ENCODE measurements around the gene KIF5C.

KIF5C gene

GRCh38 chr2:148970385-148970784 lies 95.4 kb downstream of the KIF5C start:
- Histone ChIP-seq H3K9me3 (no peaks in the 10 kb centered on the region), H3K4me1 (ENCODE audit: control insufficient read depth in 1 of 2, insufficient read depth in 1 of 2, low read depth in 1 of 2, low read length in 1 of 2) (peaks cover 49 to 62% of the 10 kb centered on the region in 2 experiments), H3K4me3 (ENCODE audit: low read depth in 1 of 2, low read length in 1 of 2) (no peak overlapping the region), H3K36me3 (no peaks in the 10 kb centered on the region), H3K27ac (peak overlapping the region; percentile 11), H3K27me3 (no peaks in the 10 kb centered on the region)
- TF ChIP-seq, protein P1, sequence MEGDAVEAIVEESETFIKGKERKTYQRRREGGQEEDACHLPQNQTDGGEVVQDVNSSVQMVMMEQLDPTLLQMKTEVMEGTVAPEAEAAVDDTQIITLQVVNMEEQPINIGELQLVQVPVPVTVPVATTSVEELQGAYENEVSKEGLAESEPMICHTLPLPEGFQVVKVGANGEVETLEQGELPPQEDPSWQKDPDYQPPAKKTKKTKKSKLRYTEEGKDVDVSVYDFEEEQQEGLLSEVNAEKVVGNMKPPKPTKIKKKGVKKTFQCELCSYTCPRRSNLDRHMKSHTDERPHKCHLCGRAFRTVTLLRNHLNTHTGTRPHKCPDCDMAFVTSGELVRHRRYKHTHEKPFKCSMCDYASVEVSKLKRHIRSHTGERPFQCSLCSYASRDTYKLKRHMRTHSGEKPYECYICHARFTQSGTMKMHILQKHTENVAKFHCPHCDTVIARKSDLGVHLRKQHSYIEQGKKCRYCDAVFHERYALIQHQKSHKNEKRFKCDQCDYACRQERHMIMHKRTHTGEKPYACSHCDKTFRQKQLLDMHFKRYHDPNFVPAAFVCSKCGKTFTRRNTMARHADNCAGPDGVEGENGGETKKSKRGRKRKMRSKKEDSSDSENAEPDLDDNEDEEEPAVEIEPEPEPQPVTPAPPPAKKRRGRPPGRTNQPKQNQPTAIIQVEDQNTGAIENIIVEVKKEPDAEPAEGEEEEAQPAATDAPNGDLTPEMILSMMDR (IDR thresholded peaks at IDR 0.05), result no peak

GRCh38 chr2:148971547-148971946 lies 96.5 kb downstream of the KIF5C start:
- Histone ChIP-seq H3K27me3 (no peaks in the 10 kb centered on the region), H3K36me3 (no peaks in the 10 kb centered on the region), H3K4me3 (ENCODE audit: low read depth in 1 of 2, low read length in 1 of 2) (no peak overlapping the region), H3K4me1 (ENCODE audit: control insufficient read depth in 1 of 2, insufficient read depth in 1 of 2, low read depth in 1 of 2, low read length in 1 of 2) (peaks cover 44 to 59% of the 10 kb centered on the region in 2 experiments), H3K27ac (peak overlapping the region; percentile 11), H3K9me3 (no peaks in the 10 kb centered on the region)
- TF ChIP-seq, protein P1 (IDR thresholded peaks at IDR 0.05), result no peak

DNA sequence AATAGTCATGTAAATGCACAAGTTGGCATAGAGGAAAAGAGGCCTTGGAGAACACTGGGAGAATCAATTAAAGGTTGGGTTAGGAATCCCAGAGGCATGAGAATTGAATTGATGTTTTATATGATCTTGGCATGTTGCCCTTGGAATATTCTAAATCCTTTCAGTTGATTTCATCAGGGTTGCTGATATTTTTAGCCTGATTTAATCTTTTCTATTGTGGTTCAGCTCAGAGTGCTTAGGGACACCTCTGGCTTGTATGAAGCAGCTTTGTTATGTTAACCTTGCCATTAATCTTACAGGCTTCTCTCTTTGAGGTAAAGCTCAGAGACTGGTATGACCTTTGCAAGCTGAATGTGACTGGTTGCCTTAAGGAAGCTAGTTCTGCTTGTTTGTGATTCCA lies 99.1 kb downstream of the KIF5C start:
- Histone ChIP-seq H3K36me3 (no peaks in the 10 kb centered on the region), H3K27ac (no peak overlapping the region), H3K4me3 (ENCODE audit: low read depth in 1 of 2, low read length in 1 of 2) (no peak overlapping the region), H3K27me3 (no peaks in the 10 kb centered on the region), H3K9me3 (no peaks in the 10 kb centered on the region), H3K4me1 (ENCODE audit: control insufficient read depth in 1 of 2, insufficient read depth in 1 of 2, low read depth in 1 of 2, low read length in 1 of 2) (peaks cover 27 to 44% of the 10 kb centered on the region in 2 experiments)
- TF ChIP-seq, protein P1 (IDR thresholded peaks at IDR 0.05), result no peak

- TF ChIP-seq, protein P1 (IDR thresholded peaks at IDR 0.05), result no peak
- Histone ChIP-seq H3K27me3 (no peaks in the 10 kb centered on the region), H3K36me3 (no peaks in the 10 kb centered on the region), H3K9me3 (no peaks in the 10 kb centered on the region), H3K4me3 (ENCODE audit: low read depth in 1 of 2, low read length in 1 of 2) (no peak overlapping the region), H3K27ac (no peak overlapping the region), H3K4me1 (ENCODE audit: control insufficient read depth in 1 of 2, insufficient read depth in 1 of 2, low read depth in 1 of 2, low read length in 1 of 2) (peaks cover 26 to 36% of the 10 kb centered on the region in 2 experiments)
Observed at GRCh38 chr2:148978026-148978685, 103.1 kb downstream of the KIF5C start.

- TF ChIP-seq, protein P1 (IDR thresholded peaks at IDR 0.05), result no peak
- no peaks in the 10 kb centered on the region for H3K27me3 ChIP-seq
- no peak overlapping the region for H3K27ac ChIP-seq
- no peak overlapping the region for H3K4me3 ChIP-seq (ENCODE audit: low read depth in 1 of 2, low read length in 1 of 2)
- H3K9me3 ChIP-seq, result no peaks in the 10 kb centered on the region
- H3K4me1 ChIP-seq (ENCODE audit: control insufficient read depth in 1 of 2, insufficient read depth in 1 of 2, low read depth in 1 of 2, low read length in 1 of 2), result peaks cover 31 to 41% of the 10 kb centered on the region in 2 experiments
- no peaks in the 10 kb centered on the region for H3K36me3 ChIP-seq
Observed at GRCh38 chr2:148978706-148979105, 103.7 kb downstream of the KIF5C start.

All from neutrophil (primary cell).